GM12878 (cell line): Measurements from ENCODE around the gene MSH3. TPM values are rescaled to one million over a fixed set of nuclear protein-coding genes. Genes with fewer than 3 reads are reported as not detected.

Experiments
- ATAC-seq: fragments of 200-7000 bp; cut with Tn5 transposase; 3 replicates; pipeline ENCODE4 v1.9.1; 2020; ENCODE audit warnings: mild to moderate bottlenecking, moderate library complexity
- BruUV-seq: library from RNA; stranded (reverse); fragments of 400-500 nt; replicated peaks from 2 replicates; lab custom pipeline; 2021; lab: Mats Ljungman, UMichigan
- CTCF ChIA-PET: fragments of 300-600 bp; sonication (Branson Sonifier 250); formaldehyde crosslinking; extraction: SDS; loops from one replicate; lab custom pipeline; 2021; ENCODE audit warnings: inconsistent platforms; lab: Yijun Ruan, JAX
- POLR2A ChIA-PET: fragments of 350-600 bp; formaldehyde crosslinking; extraction: SDS; loops from one replicate; lab custom pipeline; 2021; ENCODE audit warnings: inconsistent platforms; lab: Charles Lee
- RAD21 ChIA-PET: fragments of 300-600 bp; sonication (Branson Sonifier 250); formaldehyde crosslinking; loops from one replicate; lab custom pipeline; 2023; ENCODE audit warnings: antibody characterized with exemption; ENCODE audit not compliant: unreplicated experiment; lab: Charles Lee
- SMC1A ChIA-PET: fragments of 300-600 bp; sonication (Branson Sonifier 250); formaldehyde crosslinking; loops from one replicate; lab custom pipeline; 2023; ENCODE audit not compliant: unreplicated experiment, uncharacterized antibody; lab: Charles Lee
- DNase-seq: peaks from one replicate; pipeline ENCODE4 v3.0.0-alpha.2; 2011; ENCODE audit warnings: low read depth, low spot score
- FAIRE-seq: peaks from 3 replicates; lab custom pipeline; 2011; peaks lifted over from hg19 to GRCh38; lab: Jason Lieb, UNC
- H2AFZ ChIP-seq: 2 replicates; pipeline ENCODE4 v1.6.0; 2011; ENCODE audit warnings: low read depth, low read length, control low read depth; ENCODE audit not compliant: control insufficient read depth
- H3K27ac ChIP-seq: 2 replicates; pipeline ENCODE4 v1.5.1; 2011; ENCODE audit warnings: control low read depth; ENCODE audit not compliant: control insufficient read depth, insufficient read depth
- H3K27me3 ChIP-seq, 2 experiments: replicated peaks in 1 of 2; 2 replicates each; pipeline versions ENCODE4 v1.6.0 to v1.6.1; 2011; ENCODE audit warnings: low read length in 1 of 2; ENCODE audit not compliant: control insufficient read depth in 2 of 2, insufficient read depth in 2 of 2
- H3K36me3 ChIP-seq, 2 experiments: 2 replicates each; pipeline ENCODE4 v1.5.1; 2011; ENCODE audit warnings: low read length in 1 of 2; ENCODE audit not compliant: control insufficient read depth in 2 of 2, insufficient read depth in 2 of 2
- H3K4me1 ChIP-seq: 2 replicates; pipeline ENCODE4 v1.6.1; 2011; ENCODE audit warnings: mild to moderate bottlenecking, low read length, moderate library complexity, mixed read lengths; ENCODE audit not compliant: control insufficient read depth, insufficient read depth
- H3K4me2 ChIP-seq: 2 replicates; pipeline ENCODE4 v1.6.0; 2011; ENCODE audit warnings: control low read depth; ENCODE audit not compliant: control insufficient read depth, insufficient read depth
- H3K4me3 ChIP-seq: fragments of 200-600 bp; sonication (generic); 2 replicates; pipeline ENCODE4 v1.5.1; 2016
- H3K79me2 ChIP-seq: 2 replicates; pipeline ENCODE4 v1.6.0; 2011; ENCODE audit warnings: low read length; ENCODE audit not compliant: control insufficient read depth, insufficient read depth
- H3K9ac ChIP-seq: 2 replicates; pipeline ENCODE4 v1.8.0; 2011; ENCODE audit warnings: low read length, control low read depth, mixed read lengths; ENCODE audit not compliant: control insufficient read depth, insufficient read depth
- H3K9me3 ChIP-seq: replicated peaks from 3 replicates; pipeline ENCODE4 v1.5.1; 2011; ENCODE audit warnings: mild to moderate bottlenecking, low read length; ENCODE audit not compliant: control insufficient read depth, insufficient read depth
- H4K20me1 ChIP-seq: 2 replicates; pipeline ENCODE4 v1.6.0; 2011; ENCODE audit not compliant: control insufficient read depth, insufficient read depth
- ATF7 ChIP-seq: fragments of 450-650 bp; IDR thresholded peaks from 2 replicates; pipeline ENCODE4 v1.6.1; 2016; ENCODE audit warnings: low read depth, mild to moderate bottlenecking
- CBFB ChIP-seq: IDR thresholded peaks from 2 replicates; pipeline ENCODE4 v1.6.1; 2016; ENCODE audit warnings: antibody characterized with exemption, low read depth
- CBX3 ChIP-seq: fragments of 200-600 bp; sonication (generic); IDR thresholded peaks from 2 replicates; pipeline ENCODE4 v1.6.1; 2016; ENCODE audit warnings: low read depth, borderline replicate concordance
- FOXK2 ChIP-seq: fragments of 450-650 bp; IDR thresholded peaks from 2 replicates; pipeline ENCODE4 v1.6.1; 2017; ENCODE audit warnings: mild to moderate bottlenecking, moderate library complexity
- NRF1 ChIP-seq: conservative IDR thresholded peaks from 2 replicates; pipeline ENCODE4 v1.6.1; 2011; ENCODE audit warnings: mild to moderate bottlenecking, low read depth, low read length, improper control_type of control experiment
- POLR2AphosphoS5 ChIP-seq: IDR thresholded peaks from 2 replicates; pipeline ENCODE4 v1.6.1; 2011; ENCODE audit warnings: mild to moderate bottlenecking, low read length, inconsistent platforms
- SIX5 ChIP-seq: IDR thresholded peaks from 2 replicates; pipeline ENCODE4 v1.6.1; 2011; ENCODE audit warnings: mild to moderate bottlenecking, low read depth, low read length, moderate library complexity; ENCODE audit not compliant: severe bottlenecking
- SMAD5 ChIP-seq: IDR thresholded peaks from 2 replicates; pipeline ENCODE4 v1.6.1; 2016; ENCODE audit warnings: antibody characterized with exemption, low read depth
- SPI1 ChIP-seq: IDR thresholded peaks from 2 replicates; pipeline ENCODE4 v1.6.1; 2011; ENCODE audit warnings: low read depth, mild to moderate bottlenecking, low read length, moderate library complexity, borderline replicate concordance; ENCODE audit not compliant: insufficient read depth
- SREBF1 ChIP-seq: IDR thresholded peaks from 2 replicates; pipeline ENCODE4 v1.6.1; 2012; ENCODE audit warnings: mild to moderate bottlenecking, low read length
- TBL1XR1 ChIP-seq: IDR thresholded peaks from 2 replicates; pipeline ENCODE4 v1.6.1; 2012; ENCODE audit warnings: low read depth, low read length, improper control_type of control experiment
- WGBS: methylation state at CpG from one replicate; pipeline ENCODE4 v1.1.6; 2016; ENCODE audit warnings: low lambda C conversion rate; ENCODE audit not compliant: insufficient replicate concordance, insufficient coverage; ENCODE audit errors: missing lambda C conversion rate; 5-methylcytosine and 5-hydroxymethylcytosine counted together
- in situ Hi-C: fragments of 300-500 bp; cut with MboI; formaldehyde crosslinking; loops from 9 replicates; pipeline ENCODE4 v1.14.3; 2018; ENCODE audit warnings: mixed read lengths
- intact Hi-C: fragments of 100-400 bp; cut with micrococcal nuclease; formaldehyde crosslinking; loops from one replicate; pipeline ENCODE4 v1.14.2; 2022; ENCODE audit not compliant: unreplicated experiment
- polyA plus RNA-seq, 11 experiments: library from polyadenylated mRNA; depleted of rRNA in 4 of 11; unstranded in 6 of 11; stranded (reverse) in 5 of 11; fragments of >200 nt; fragmentation: Nextera tagmentation in 4 of 11; fragmentation: Illumina TruSeq in 1 of 11; extraction: Ambion mirVana in 4 of 11; extraction: Trizol in 1 of 11; gene quantifications; 1 replicate in 1 of 11; 2 replicates in 10 of 11; pipeline versions ENCODE4 v1.2.1 to v1.2.3, GENCODE V29; 2011 to 2016; ENCODE audit warnings: inconsistent platforms in 2 of 11, missing spikeins in 2 of 11, low read depth in 1 of 11
- total RNA-seq, 4 experiments: library from RNA; depleted of rRNA in 3 of 4; stranded (reverse); fragments of >200 nt in 3 of 4; fragmentation: Illumina TruSeq in 1 of 4; extraction: Trizol in 1 of 4; gene quantifications; 2 replicates each; pipeline versions ENCODE4 v1.2.1 to v1.2.3, GENCODE V29; 2013 to 2021
- TF ChIP-seq, protein P1 (sequence below): IDR thresholded peaks from 2 replicates; pipeline ENCODE4 v1.6.1; 2012; ENCODE audit warnings: low read depth, low read length, improper control_type of control experiment

The MSH3 gene
- total and polyA plus RNA-seq, 10 of the 15 experiments (the other 5 are each of a cell fraction or from before 2014, with no cell fraction given): 4.7 to 17.5 (median 12.2) TPM

DNA sequence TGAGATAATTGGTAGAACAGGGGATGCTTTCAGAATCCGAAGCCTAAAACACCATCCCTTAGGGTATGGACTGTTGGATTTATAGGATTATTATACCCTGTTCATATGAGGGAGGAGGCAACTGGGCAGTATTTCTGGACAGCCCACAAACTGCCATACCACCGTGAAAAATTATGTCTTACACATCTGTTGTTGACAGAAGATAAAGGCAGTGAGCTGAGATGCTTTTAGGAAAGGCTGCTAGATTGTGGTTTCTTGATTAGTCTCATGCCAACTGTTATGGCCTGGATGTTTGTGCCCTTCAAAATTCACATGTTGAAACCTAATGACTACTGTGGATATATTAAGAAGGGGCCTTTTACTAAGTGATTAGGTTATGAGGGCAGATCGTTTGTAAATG is 84.0 kb downstream of the MSH3 start:
- no TSS peak for BruUV-seq
- no peaks in the 10 kb centered on the region for H3K79me2 ChIP-seq
- no peak overlapping the region for H3K4me3 ChIP-seq
- ChIA-PET SMC1A (interaction anchor here (1.2 kb wide), 1 partner anchor 450 kb away, joined by 3 read pairs; no protein-coding TSS in a partner anchor), POLR2A (no interaction called here)
- 33% methylated on average over 3 of the region's 3 CpGs for WGBS
- no peak for DNase-seq
- H3K36me3 ChIP-seq: peaks cover 3 to 5% of the 10 kb centered on the region in 2 experiments; a peak in 3 of 4 replicates
- FAIRE-seq: no peak
- H3K27me3 ChIP-seq: no peaks in the 10 kb centered on the region
- no peak overlapping the region for H2AFZ ChIP-seq
- ATAC-seq: no peak
- H3K4me1 ChIP-seq: no peaks in the 10 kb centered on the region
- TF ChIP-seq TBL1XR1: no peak
- TF ChIP-seq SIX5: no peak
- TF ChIP-seq SMAD5: no peak
- TF ChIP-seq, protein P1, sequence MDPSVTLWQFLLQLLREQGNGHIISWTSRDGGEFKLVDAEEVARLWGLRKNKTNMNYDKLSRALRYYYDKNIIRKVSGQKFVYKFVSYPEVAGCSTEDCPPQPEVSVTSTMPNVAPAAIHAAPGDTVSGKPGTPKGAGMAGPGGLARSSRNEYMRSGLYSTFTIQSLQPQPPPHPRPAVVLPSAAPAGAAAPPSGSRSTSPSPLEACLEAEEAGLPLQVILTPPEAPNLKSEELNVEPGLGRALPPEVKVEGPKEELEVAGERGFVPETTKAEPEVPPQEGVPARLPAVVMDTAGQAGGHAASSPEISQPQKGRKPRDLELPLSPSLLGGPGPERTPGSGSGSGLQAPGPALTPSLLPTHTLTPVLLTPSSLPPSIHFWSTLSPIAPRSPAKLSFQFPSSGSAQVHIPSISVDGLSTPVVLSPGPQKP: no peak
- TF ChIP-seq NRF1: no peak
- TF ChIP-seq FOXK2: no peak
- no peak for TF ChIP-seq SREBF1
- no peak for TF ChIP-seq ATF7
- no peak for TF ChIP-seq CBFB
- TF ChIP-seq SPI1: no peak
- TF ChIP-seq CBX3: no peak
- no peak for TF ChIP-seq POLR2AphosphoS5
- TF ChIP-seq, all 136 proteins: peak for 0
- no peaks in the 10 kb centered on the region for H3K9me3 ChIP-seq
- in situ Hi-C loops: no loop called here
- ChIA-PET RAD21 (no interaction called here), CTCF (no interaction called here)
- no peak overlapping the region for H3K27ac ChIP-seq
- intact Hi-C loops: no loop called here
- H3K4me2 ChIP-seq: no peak overlapping the region
- H3K9ac ChIP-seq: no peak overlapping the region
- no peaks in the 10 kb centered on the region for H4K20me1 ChIP-seq
